H9 (cell line): ENCODE results near the gene RGPD3. TPM values are rescaled to one million over a fixed set of nuclear protein-coding genes. Genes with fewer than 3 reads are reported as not detected.
"Not testable (repeated sequence)": the region's sequence is repeated elsewhere in the genome, so short reads cannot be mapped to it uniquely, and the experiment has no call there.

Source experiments
- DNase-seq: peaks from one replicate; pipeline ENCODE4 v3.0.0-alpha.2; 2017
- H2AFZ ChIP-seq: one replicate; pipeline ENCODE4 v1.6.1; 2013; ENCODE audit warnings: mild to moderate bottlenecking, low read length, control low read depth, moderate library complexity
- H2AK5ac ChIP-seq: 2 replicates; pipeline ENCODE4 v1.6.1; 2013; ENCODE audit warnings: low read length, control low read depth, mixed read lengths; ENCODE audit not compliant: insufficient read length
- H2BK120ac ChIP-seq: one replicate; pipeline ENCODE4 v1.6.1; 2013; ENCODE audit warnings: low read depth, mild to moderate bottlenecking, low read length, control low read depth, inconsistent platforms; ENCODE audit not compliant: poor library complexity, severe bottlenecking
- H2BK12ac ChIP-seq: 2 replicates; pipeline ENCODE4 v1.6.1; 2013; ENCODE audit warnings: low read length, control low read depth, mixed read lengths, low read depth; ENCODE audit not compliant: insufficient read length
- H2BK15ac ChIP-seq: 2 replicates; pipeline ENCODE4 v1.6.1; 2013; ENCODE audit warnings: low read depth, low read length, control low read depth
- H2BK20ac ChIP-seq: one replicate; pipeline ENCODE4 v1.6.1; 2013; ENCODE audit warnings: low read depth, mild to moderate bottlenecking, low read length, control low read depth, inconsistent platforms; ENCODE audit not compliant: poor library complexity, severe bottlenecking
- H2BK5ac ChIP-seq: 2 replicates; pipeline ENCODE4 v1.6.1; 2013; ENCODE audit warnings: low read length, control low read depth, mixed read lengths; ENCODE audit not compliant: insufficient read length
- H3K14ac ChIP-seq: 2 replicates; pipeline ENCODE4 v1.6.1; 2013; ENCODE audit warnings: low read length, control low read depth; ENCODE audit not compliant: insufficient read depth
- H3K18ac ChIP-seq: 2 replicates; pipeline ENCODE4 v1.6.1; 2013; ENCODE audit warnings: low read depth, mild to moderate bottlenecking, mixed read lengths, low read length, control low read depth; ENCODE audit not compliant: insufficient read length
- H3K23ac ChIP-seq: 2 replicates; pipeline ENCODE4 v1.6.1; 2013; ENCODE audit warnings: low read length, control low read depth, mixed read lengths, low read depth; ENCODE audit not compliant: insufficient read length
- H3K23me2 ChIP-seq: 2 replicates; pipeline ENCODE4 v1.6.1; 2013; ENCODE audit warnings: low read depth, mild to moderate bottlenecking, mixed read lengths, low read length, control low read depth; ENCODE audit not compliant: insufficient read length, poor library complexity, severe bottlenecking
- H3K27ac ChIP-seq: 2 replicates; pipeline ENCODE4 v1.5.1; 2013; ENCODE audit warnings: low read length, control low read depth, mixed read lengths, low read depth; ENCODE audit not compliant: insufficient read length
- H3K27me3 ChIP-seq: 2 replicates; pipeline ENCODE4 v1.6.1; 2013; ENCODE audit warnings: low read length, control low read depth, inconsistent platforms; ENCODE audit not compliant: insufficient read depth
- H3K4ac ChIP-seq: 2 replicates; pipeline ENCODE4 v1.6.1; 2013; ENCODE audit warnings: low read depth, mild to moderate bottlenecking, control low read depth, inconsistent platforms, low read length, moderate library complexity
- H3K4me1 ChIP-seq: 2 replicates; pipeline ENCODE4 v1.6.1; 2013; ENCODE audit warnings: low read length, control low read depth, inconsistent platforms; ENCODE audit not compliant: insufficient read depth
- H3K4me2 ChIP-seq: 2 replicates; pipeline ENCODE4 v1.6.1; 2013; ENCODE audit warnings: low read length, control low read depth, mixed read lengths; ENCODE audit not compliant: insufficient read length, insufficient read depth
- H3K56ac ChIP-seq: 2 replicates; pipeline ENCODE4 v1.6.1; 2013; ENCODE audit warnings: low read depth, mild to moderate bottlenecking, mixed read lengths, low read length, control low read depth; ENCODE audit not compliant: insufficient read length
- H3K79me1 ChIP-seq: 2 replicates; pipeline ENCODE4 v1.6.1; 2013; ENCODE audit warnings: low read depth, mild to moderate bottlenecking, moderate library complexity, low read length, control low read depth, inconsistent platforms; ENCODE audit not compliant: insufficient read depth, poor library complexity, severe bottlenecking
- H3K79me2 ChIP-seq: 2 replicates; pipeline ENCODE4 v1.6.1; 2013; ENCODE audit warnings: low read length, control low read depth, inconsistent platforms; ENCODE audit not compliant: insufficient read depth
- H3K9ac ChIP-seq: 2 replicates; pipeline ENCODE4 v1.6.1; 2013; ENCODE audit warnings: low read length, control low read depth, mixed read lengths; ENCODE audit not compliant: insufficient read length; ENCODE audit errors: extremely low read depth
- H3K9me3 ChIP-seq: one replicate; pipeline ENCODE4 v1.6.1; 2013; ENCODE audit warnings: low read depth, low read length, inconsistent platforms; ENCODE audit not compliant: control insufficient read depth
- H3T11ph ChIP-seq: one replicate; pipeline ENCODE4 v1.6.1; 2013; ENCODE audit warnings: mild to moderate bottlenecking, low read length, control low read depth, inconsistent platforms
- H4K20me1 ChIP-seq: one replicate; pipeline ENCODE4 v1.6.1; 2013; ENCODE audit not compliant: control insufficient read depth, insufficient read length, insufficient read depth
- H4K5ac ChIP-seq: 2 replicates; pipeline ENCODE4 v1.6.1; 2013; ENCODE audit warnings: low read depth, mild to moderate bottlenecking, mixed read lengths, low read length, control low read depth; ENCODE audit not compliant: insufficient read length
- H4K8ac ChIP-seq: replicated peaks from 2 replicates; pipeline ENCODE4 v1.6.1; 2013; ENCODE audit warnings: low read length, control low read depth, mixed read lengths, low read depth; ENCODE audit not compliant: insufficient read length
- H4K91ac ChIP-seq: 2 replicates; pipeline ENCODE4 v1.6.1; 2013; ENCODE audit warnings: low read depth, mild to moderate bottlenecking, moderate library complexity, mixed read lengths, low read length, control low read depth; ENCODE audit not compliant: insufficient read length
- H3K27ac Mint-ChIP-seq, 3 experiments: 2 replicates in 2 of 3; 3 replicates in 1 of 3; pipeline ENCODE4 v1.8.0; 2020 to 2021; ENCODE audit warnings: mixed read lengths in 3 of 3, mild to moderate bottlenecking in 1 of 3, moderate library complexity in 1 of 3
- H3K27me3 Mint-ChIP-seq: 2 replicates; pipeline ENCODE4 v1.8.0; 2021; ENCODE audit warnings: low read depth, mild to moderate bottlenecking, moderate library complexity, mixed read lengths
- H3K36me3 Mint-ChIP-seq, 3 experiments: 2 replicates in 2 of 3; 3 replicates in 1 of 3; pipeline ENCODE4 v1.8.0; 2020 to 2021; ENCODE audit warnings: low read depth in 3 of 3, mixed read lengths in 3 of 3; ENCODE audit not compliant: insufficient read depth in 1 of 3
- H3K4me1 Mint-ChIP-seq, 2 experiments: 2 replicates each; pipeline ENCODE4 v1.8.0; 2020; ENCODE audit warnings: mixed read lengths in 2 of 2
- H3K4me3 Mint-ChIP-seq, 2 experiments: 2 replicates in 1 of 2; 3 replicates in 1 of 2; pipeline ENCODE4 v1.8.0; 2020 to 2021; ENCODE audit warnings: mild to moderate bottlenecking in 2 of 2, mixed read lengths in 2 of 2, moderate library complexity in 1 of 2
- H3K9me3 Mint-ChIP-seq, 2 experiments: 2 replicates in 1 of 2; 3 replicates in 1 of 2; pipeline ENCODE4 v1.8.0; 2020; ENCODE audit warnings: mild to moderate bottlenecking in 2 of 2, mixed read lengths in 2 of 2, moderate library complexity in 1 of 2
- WGBS: extraction: QIAGEN DNeasy Blood & Tissue Kit; methylation state at CpG from one replicate; pipeline ENCODE4 v1.1.7; 2013; ENCODE audit warnings: missing lambda C conversion rate, low lambda C conversion rate, mixed read lengths; ENCODE audit not compliant: insufficient read length; ENCODE audit errors: extremely low coverage; 5-methylcytosine and 5-hydroxymethylcytosine counted together
- total RNA-seq: library from RNA; stranded (reverse); gene quantifications from 2 replicates; pipeline ENCODE4 v1.2.1, GENCODE V29; 2021

The RGPD3 gene
- total RNA-seq, 1 experiment from 2014 or later = 0.15 TPM

- not testable (repeated sequence) for H3K23me2 ChIP-seq, H3K56ac ChIP-seq, H3K4me2 ChIP-seq, H4K91ac ChIP-seq, H3K4ac ChIP-seq, H2BK20ac ChIP-seq, H3K9me3 ChIP-seq, DNase-seq, H3K14ac ChIP-seq, H2BK15ac ChIP-seq, H3K79me1 ChIP-seq, H3K27me3 ChIP-seq, H2AFZ ChIP-seq, H3K36me3 Mint-ChIP-seq, H4K8ac ChIP-seq, H3K27me3 Mint-ChIP-seq, H3K4me1 ChIP-seq, H3K4me3 Mint-ChIP-seq, H3T11ph ChIP-seq, H3K27ac ChIP-seq, H2AK5ac ChIP-seq, H3K23ac ChIP-seq, H3K18ac ChIP-seq, H3K9ac ChIP-seq, H2BK5ac ChIP-seq, H4K20me1 ChIP-seq, H2BK12ac ChIP-seq, H4K5ac ChIP-seq, H3K79me2 ChIP-seq, H3K27ac Mint-ChIP-seq, H2BK120ac ChIP-seq, H3K9me3 Mint-ChIP-seq
- peaks cover 8 to 10% of the 10 kb centered on the region in 2 experiments for H3K4me1 Mint-ChIP-seq
- no CpG with 5 or more reads among the region's 7 CpGs for WGBS
These were observed 79.3 kb downstream of the RGPD3 start for GRCh38 chr2:106388814-106389410.

GRCh38 chr2:106384548-106384947 lies 83.7 kb downstream of the RGPD3 start:
- H2BK12ac ChIP-seq, H2BK15ac ChIP-seq, H3T11ph ChIP-seq, H3K23ac ChIP-seq, H2BK5ac ChIP-seq, H3K4me2 ChIP-seq, H3K9me3 ChIP-seq, H3K4me3 Mint-ChIP-seq, H4K8ac ChIP-seq, H2AFZ ChIP-seq, H3K18ac ChIP-seq, H4K20me1 ChIP-seq, H3K27me3 ChIP-seq, H3K79me2 ChIP-seq, H3K56ac ChIP-seq, H3K9me3 Mint-ChIP-seq, DNase-seq, H2BK120ac ChIP-seq, H3K4me1 ChIP-seq, H3K14ac ChIP-seq, H3K79me1 ChIP-seq, H3K23me2 ChIP-seq, H3K4ac ChIP-seq, H3K27ac Mint-ChIP-seq, H4K91ac ChIP-seq, H3K27ac ChIP-seq, H3K36me3 Mint-ChIP-seq, H2BK20ac ChIP-seq, H2AK5ac ChIP-seq, H4K5ac ChIP-seq, H3K9ac ChIP-seq, H3K27me3 Mint-ChIP-seq: not testable (repeated sequence)
- H3K4me1 Mint-ChIP-seq = peaks cover 9 to 21% of the 10 kb centered on the region in 2 experiments
- no CpG with 5 or more reads among the region's 8 CpGs for WGBS
